ENCODE measurements around the gene TTLL4. TPM values are rescaled to one million over a fixed set of nuclear protein-coding genes. Genes with fewer than 3 reads are reported as not detected.

The TTLL4 gene
- total RNA-seq, 1 donor from 2014 or later: 47.3 TPM

- intact Hi-C loops (cut with micrococcal nuclease): loop anchor here (1.0 to 5.0 kb wide), 18 partner anchors 38 to 887 kb away; partner anchors contain the start of genes AAMP, ARPC2, BCS1L and CHPF
These were observed 325 bp upstream of the TTLL4 start for GRCh38 chr2:218710334-218710686.

- intact Hi-C loops (cut with micrococcal nuclease): loop anchor here (1.0 to 5.0 kb wide), 6 partner anchors 22 to 831 kb away; partner anchors contain the start of genes CHPF, CNPPD1, NHEJ1 and ZFAND2B
These were observed 905 bp downstream of the TTLL4 start for GRCh38 chr2:218711550-218711929.

GRCh38 chr2:218713922-218714321, 3.3 kb downstream of the TTLL4 start:
- intact Hi-C loops (cut with micrococcal nuclease): loop anchor here (5.0 kb wide), 2 partner anchors 448 to 493 kb away; partner anchors contain the start of genes NHEJ1 and ZFAND2B

GRCh38 chr2:218716070-218716469, 5.4 kb downstream of the TTLL4 start:
- intact Hi-C loops (cut with micrococcal nuclease): no loop called here

- intact Hi-C loops (cut with micrococcal nuclease): no loop called here
These were observed 6.6 kb downstream of the TTLL4 start for GRCh38 chr2:218717262-218717661.

GRCh38 chr2:218718058-218718457, 7.4 kb downstream of the TTLL4 start:
- intact Hi-C loops (cut with micrococcal nuclease): no loop called here

DNA sequence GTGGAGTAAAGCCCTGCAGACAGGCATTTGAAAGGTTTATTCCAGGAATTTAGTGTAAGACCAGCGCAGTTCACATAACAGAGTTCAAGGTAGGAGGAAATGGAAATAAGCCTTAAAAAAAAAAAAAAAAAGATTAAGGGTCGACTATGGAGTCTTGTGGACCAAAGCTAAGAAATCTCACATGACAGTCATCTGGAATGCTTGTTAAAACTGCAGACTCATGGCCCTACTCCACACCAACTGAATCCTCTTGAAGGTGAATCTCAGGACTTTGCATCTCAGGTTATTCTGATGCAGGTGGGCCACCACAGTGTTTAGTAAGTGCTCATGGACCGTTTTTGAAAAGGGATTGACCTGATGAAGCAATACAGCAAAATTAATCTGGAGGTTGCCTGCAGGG, 8.8 kb downstream of the TTLL4 start:
- intact Hi-C loops (cut with micrococcal nuclease): no loop called here

DNA sequence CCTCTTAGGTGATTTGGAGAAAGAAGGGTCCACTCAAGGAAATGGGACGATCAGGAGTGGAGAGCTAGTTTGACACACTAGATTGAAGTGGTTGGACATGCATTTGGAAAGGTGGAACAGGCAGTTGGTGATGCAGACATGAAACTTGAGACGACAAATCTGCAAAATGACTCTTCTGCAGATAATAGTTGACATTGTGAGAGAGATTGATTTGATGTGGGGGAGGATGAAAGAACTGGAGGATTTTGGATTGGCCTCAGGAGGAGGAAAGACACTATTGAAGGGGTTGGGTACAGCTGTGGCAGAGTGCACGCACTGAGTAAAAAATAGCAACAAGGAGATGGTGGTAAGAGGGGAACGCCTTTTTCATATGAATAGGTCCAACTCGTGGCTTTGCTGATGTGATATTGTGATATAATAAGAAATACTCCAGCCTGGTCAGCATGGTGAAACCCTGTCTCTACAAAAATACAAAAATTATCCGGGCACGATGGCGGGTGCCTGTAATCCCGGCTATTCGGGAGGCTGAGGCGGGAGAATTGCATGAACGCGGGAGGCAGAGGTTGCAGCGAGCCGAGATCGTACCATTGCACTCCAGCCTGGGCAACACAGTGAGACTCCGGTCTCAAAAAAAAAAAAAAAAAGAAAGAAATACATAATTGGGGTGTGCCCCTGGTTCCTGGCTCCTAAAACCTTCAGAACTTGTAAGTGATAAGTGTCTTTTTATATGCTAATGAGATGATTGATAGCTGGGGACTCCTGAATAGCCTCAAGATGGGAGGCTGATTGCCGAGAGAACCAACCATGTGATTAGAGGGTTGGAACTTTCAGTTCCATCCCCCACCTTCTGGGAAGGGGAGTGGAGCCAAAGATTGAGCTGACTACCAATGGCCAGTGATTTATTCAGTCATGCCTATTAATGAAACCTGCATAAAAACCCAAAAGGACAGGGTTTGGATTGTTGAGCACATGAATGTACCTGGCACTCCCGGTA, 9.7 kb downstream of the TTLL4 start:
- intact Hi-C loops (cut with micrococcal nuclease): no loop called here

GRCh38 chr2:218721488-218721887, 10.9 kb downstream of the TTLL4 start:
- intact Hi-C loops (cut with micrococcal nuclease): no loop called here

DNA sequence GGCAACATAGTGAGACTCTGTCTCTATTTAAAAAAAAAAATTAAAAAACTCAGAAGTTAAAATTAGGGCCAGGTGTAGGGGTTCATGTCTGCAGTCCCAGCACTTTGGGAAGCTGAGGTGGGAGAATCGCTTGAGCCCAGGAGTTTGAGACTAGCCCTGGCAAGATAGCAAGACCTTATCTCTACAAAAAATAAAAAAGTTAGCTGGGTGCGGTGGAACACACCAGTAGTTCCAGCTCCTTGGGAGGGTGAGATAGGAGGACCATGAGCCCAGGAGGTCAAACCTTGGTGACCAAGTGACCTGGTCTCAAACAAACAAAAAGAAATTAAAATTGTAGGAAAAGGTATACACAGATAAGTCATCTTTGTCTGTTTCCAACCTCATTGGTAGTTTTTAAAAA, 11.3 kb downstream of the TTLL4 start:
- intact Hi-C loops (cut with micrococcal nuclease): no loop called here

DNA sequence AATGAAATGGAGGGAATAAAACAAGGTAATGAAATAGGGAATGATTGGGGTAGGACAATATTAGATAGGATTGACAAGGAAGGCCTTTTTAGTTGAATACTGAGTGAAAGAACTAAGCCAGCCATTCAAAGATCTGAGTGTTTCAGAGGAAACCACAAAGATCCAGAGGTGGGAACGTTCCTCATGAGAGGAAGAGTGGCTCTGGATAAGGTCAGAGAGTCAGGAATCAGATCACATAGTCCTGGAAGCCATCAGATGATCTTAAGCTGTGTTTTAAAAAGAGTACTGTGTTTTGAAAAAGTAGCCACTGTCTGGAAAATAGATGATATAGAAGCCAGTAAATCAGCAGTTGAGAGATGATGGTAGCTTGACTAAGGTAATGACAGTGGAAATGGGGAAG, 11.8 kb downstream of the TTLL4 start:
- intact Hi-C loops (cut with micrococcal nuclease): no loop called here

DNA sequence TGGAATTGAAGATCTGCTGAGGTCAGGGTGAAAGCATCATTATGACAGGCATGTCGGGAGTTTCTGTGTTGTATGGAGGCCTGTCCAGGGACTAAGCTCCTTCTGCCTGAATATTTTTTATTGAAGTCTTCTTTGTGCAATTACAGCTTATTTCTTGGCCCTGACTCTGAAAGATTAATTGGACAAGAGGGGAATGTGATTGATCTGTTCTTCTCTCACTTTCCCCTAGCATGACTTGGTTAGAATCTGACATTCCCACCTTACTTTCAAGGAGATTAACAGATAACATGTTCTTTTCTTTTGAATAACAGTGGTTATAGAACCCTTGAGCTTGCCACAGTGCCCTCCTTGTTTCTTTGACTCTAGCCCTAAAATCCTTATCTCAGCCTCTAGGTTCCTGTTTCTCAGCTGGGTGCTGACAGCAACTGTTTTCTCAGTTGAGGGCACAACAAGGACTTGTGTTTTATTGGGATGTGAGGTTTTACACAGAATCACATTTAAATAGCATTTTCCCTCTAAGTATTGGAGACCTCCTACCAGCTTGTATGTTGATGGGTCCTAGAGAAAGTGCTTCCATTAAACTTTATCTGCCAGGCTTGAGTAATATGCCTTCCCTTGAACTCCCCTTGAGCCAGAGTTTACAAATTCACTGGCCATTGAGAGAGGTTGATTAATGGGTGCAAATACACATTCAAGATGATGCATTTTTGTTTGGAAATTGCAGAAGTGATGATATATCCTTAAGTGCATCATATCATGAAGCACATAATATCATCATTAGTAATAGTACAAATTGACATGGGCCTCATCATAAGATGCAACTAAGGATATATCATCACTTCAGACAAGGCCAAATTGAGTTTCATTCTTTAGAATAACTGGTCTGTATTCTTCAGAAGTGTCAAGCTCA, 12.5 kb downstream of the TTLL4 start:
- intact Hi-C loops (cut with micrococcal nuclease): no loop called here

DNA sequence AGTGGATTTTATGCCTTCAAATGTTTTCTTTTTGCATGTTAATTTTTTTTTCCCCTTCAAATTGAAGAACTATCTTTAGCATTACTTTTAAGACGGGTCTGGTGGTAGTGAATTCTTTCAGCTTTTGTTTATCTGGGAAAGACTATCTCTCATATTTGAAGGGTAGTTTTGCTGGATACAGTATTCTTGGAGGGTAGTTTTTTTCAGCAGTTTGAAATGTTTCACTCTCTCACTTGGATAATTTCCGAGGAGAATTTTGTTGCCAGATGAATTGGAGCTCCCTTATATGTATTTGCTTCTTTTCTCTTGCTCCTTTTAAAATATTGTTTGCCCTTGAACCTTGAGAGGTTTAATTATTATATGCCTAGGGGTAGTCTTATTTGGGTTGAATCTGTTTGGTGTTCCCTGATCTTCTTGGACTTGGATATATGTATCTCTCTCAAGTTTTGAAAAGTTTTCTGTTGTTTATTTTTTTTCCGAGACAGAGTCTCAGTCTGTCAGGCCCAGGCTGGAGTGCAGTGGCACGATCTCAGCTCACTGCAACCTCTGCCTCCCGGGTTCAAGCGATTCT, 15.5 kb downstream of the TTLL4 start:
- intact Hi-C loops (cut with micrococcal nuclease): no loop called here

DNA sequence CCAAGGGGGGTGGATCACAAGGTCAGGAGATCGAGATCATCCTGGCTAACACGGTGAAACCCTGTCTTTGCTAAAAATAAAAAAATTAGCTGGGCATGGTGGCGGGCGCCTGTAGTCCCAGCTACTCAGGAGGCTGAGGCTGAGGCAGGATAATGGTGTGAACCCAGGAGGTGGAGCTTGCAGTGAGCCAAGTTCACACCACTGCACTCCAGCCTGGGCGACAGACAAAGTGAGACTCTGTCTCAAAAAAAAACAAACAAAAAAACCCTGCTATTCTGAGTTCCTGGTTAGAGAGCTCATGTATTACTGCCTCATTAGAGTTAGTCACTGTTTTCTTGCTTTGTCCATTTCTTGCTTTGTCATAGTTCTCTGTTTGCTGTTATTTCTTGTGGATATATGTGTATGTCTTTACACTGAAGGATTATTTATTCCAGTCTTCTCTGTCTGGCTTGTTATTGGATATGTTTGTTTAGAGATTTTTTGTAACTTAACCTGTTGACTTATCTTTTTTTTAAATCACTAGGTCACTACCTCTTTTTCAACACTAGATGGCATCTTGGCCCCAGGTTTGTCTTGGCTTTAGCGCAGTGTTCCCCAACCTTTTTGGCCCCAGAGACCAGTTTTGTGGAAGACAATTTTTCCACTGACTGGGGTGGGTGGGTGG, 17.0 kb downstream of the TTLL4 start:
- intact Hi-C loops (cut with micrococcal nuclease): loop anchor here (2.0 kb wide), 1 partner anchor 169 kb away; no protein-coding TSS in a partner anchor

- intact Hi-C loops (cut with micrococcal nuclease): loop anchor here (2.0 to 5.0 kb wide), 2 partner anchors 167 to 322 kb away; no protein-coding TSS in a partner anchor
These were observed 19.0 kb downstream of the TTLL4 start for GRCh38 chr2:218729640-218730039.

- intact Hi-C loops (cut with micrococcal nuclease): loop anchor here (5.0 kb wide), 1 partner anchor 325 kb away; no protein-coding TSS in a partner anchor
These were observed 21.6 kb downstream of the TTLL4 start for GRCh38 chr2:218732052-218732760.

- intact Hi-C loops (cut with micrococcal nuclease): loop anchor here (1.0 to 5.0 kb wide), 2 partner anchors 21 to 325 kb away; no protein-coding TSS in a partner anchor
These were observed 22.1 kb downstream of the TTLL4 start for GRCh38 chr2:218732761-218733158.

- intact Hi-C loops (cut with micrococcal nuclease): loop anchor here (1.0 to 5.0 kb wide), 2 partner anchors 22 to 326 kb away; no protein-coding TSS in a partner anchor
These were observed 22.8 kb downstream of the TTLL4 start for GRCh38 chr2:218733171-218734021.
